OCI-LY7 (cell line): ENCODE measurements around the gene C1orf198.

Experiments
- EZH2phosphoT487 ChIP-seq: fragments of 200-600 bp; sonication (generic); IDR thresholded peaks from 2 replicates; pipeline ENCODE4 v1.6.1; 2018; ENCODE audit warnings: low read depth, borderline replicate concordance, mild to moderate bottlenecking, mixed run types, antibody characterized with exemption, low read length, moderate library complexity, mixed read lengths
- TF ChIP-seq, protein P1 (sequence below): fragments of 200-600 bp; sonication (generic); conservative IDR thresholded peaks from 2 replicates; pipeline ENCODE4 v1.5.1; 2014; ENCODE audit warnings: mild to moderate bottlenecking, antibody characterized with exemption, low read length, moderate library complexity, mixed read lengths

DNA sequence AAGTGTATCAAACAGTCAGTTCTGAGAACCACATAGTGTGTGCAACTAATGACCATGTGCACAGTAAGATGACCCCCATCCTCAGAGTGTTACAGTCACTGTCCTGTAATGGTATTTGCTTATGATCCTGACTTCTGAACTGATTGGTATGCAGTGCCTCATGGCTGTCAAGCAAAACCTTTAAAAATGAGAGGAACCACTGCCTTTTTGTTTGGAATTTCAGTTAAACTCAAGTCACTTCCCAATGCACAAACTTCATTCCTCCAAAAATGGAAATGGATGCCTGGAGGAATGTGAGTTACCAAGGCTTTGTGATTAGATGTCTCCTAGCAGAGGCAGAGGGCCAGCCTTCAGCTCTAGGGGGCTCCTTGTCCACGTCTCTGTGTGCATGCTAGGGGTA lies 10.5 kb downstream of the C1orf198 start:
- no peak for TF ChIP-seq EZH2phosphoT487
- TF ChIP-seq, protein P1, sequence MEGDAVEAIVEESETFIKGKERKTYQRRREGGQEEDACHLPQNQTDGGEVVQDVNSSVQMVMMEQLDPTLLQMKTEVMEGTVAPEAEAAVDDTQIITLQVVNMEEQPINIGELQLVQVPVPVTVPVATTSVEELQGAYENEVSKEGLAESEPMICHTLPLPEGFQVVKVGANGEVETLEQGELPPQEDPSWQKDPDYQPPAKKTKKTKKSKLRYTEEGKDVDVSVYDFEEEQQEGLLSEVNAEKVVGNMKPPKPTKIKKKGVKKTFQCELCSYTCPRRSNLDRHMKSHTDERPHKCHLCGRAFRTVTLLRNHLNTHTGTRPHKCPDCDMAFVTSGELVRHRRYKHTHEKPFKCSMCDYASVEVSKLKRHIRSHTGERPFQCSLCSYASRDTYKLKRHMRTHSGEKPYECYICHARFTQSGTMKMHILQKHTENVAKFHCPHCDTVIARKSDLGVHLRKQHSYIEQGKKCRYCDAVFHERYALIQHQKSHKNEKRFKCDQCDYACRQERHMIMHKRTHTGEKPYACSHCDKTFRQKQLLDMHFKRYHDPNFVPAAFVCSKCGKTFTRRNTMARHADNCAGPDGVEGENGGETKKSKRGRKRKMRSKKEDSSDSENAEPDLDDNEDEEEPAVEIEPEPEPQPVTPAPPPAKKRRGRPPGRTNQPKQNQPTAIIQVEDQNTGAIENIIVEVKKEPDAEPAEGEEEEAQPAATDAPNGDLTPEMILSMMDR, result no peak
